ENCODE data around the gene ST8SIA4.

GRCh38 chr5:100777680-100778300, 125.3 kb downstream of the ST8SIA4 start:
- TF ChIP-seq CTCF (IDR thresholded peaks at IDR 0.05; ENCODE audit: low read depth, low read length, poor library complexity, severe bottlenecking): no peak
- no peak for TF ChIP-seq EZH2phosphoT487 (IDR thresholded peaks at IDR 0.05; ENCODE audit: borderline replicate concordance, low read length)

All from DOHH2 (cell line).